Neutrophil (primary cell): Measurements from ENCODE around the gene METTL26.

Experiments
- H3K27ac ChIP-seq: fragments of 200-600 bp; sonication (generic); 2 replicates; pipeline ENCODE4 v1.5.1; 2016; ENCODE audit warnings: mild to moderate bottlenecking, moderate library complexity
- H3K27me3 ChIP-seq: fragments of 200-600 bp; sonication (generic); 2 replicates; pipeline ENCODE4 v1.6.0; 2016; ENCODE audit warnings: mild to moderate bottlenecking
- H3K36me3 ChIP-seq: fragments of 200-600 bp; sonication (generic); 2 replicates; pipeline ENCODE4 v1.5.1; 2017
- H3K4me1 ChIP-seq, 2 experiments: fragments of 200-600 bp in 1 of 2; sonication (generic) in 1 of 2; 1 replicate in 1 of 2; 2 replicates in 1 of 2; pipeline versions ENCODE4 v1.5.1 to v1.6.1; 2013 to 2016; ENCODE audit warnings: low read depth in 1 of 2, low read length in 1 of 2, mild to moderate bottlenecking in 1 of 2, moderate library complexity in 1 of 2; ENCODE audit not compliant: control insufficient read depth in 1 of 2, insufficient read depth in 1 of 2
- H3K4me3 ChIP-seq, 2 experiments: fragments of 200-600 bp in 1 of 2; sonication (generic) in 1 of 2; 1 replicate in 1 of 2; 2 replicates in 1 of 2; pipeline ENCODE4 v1.5.1; 2013 to 2016; ENCODE audit warnings: low read depth in 1 of 2, low read length in 1 of 2, mild to moderate bottlenecking in 1 of 2, moderate library complexity in 1 of 2
- H3K9me3 ChIP-seq: fragments of 200-600 bp; sonication (generic); 2 replicates; pipeline ENCODE4 v1.5.1; 2016
- TF ChIP-seq, protein P1 (sequence below): fragments of 200-600 bp; sonication (generic); IDR thresholded peaks from 2 replicates; pipeline ENCODE4 v1.5.1; 2016; ENCODE audit warnings: antibody characterized with exemption

The METTL26 gene

GRCh38 chr16:675884-676564 is 39.9 kb upstream of the METTL26 start:
- Histone ChIP-seq H3K9me3 (no peaks in the 10 kb centered on the region), H3K4me3 (no peak overlapping the region), H3K36me3 (peaks cover 37% of the 10 kb centered on the region), H3K27me3 (peaks cover 44% of the 10 kb centered on the region), H3K27ac (no peak overlapping the region), H3K4me1 (peaks cover 17 to 46% of the 10 kb centered on the region in 2 experiments)
- TF ChIP-seq, protein P1, sequence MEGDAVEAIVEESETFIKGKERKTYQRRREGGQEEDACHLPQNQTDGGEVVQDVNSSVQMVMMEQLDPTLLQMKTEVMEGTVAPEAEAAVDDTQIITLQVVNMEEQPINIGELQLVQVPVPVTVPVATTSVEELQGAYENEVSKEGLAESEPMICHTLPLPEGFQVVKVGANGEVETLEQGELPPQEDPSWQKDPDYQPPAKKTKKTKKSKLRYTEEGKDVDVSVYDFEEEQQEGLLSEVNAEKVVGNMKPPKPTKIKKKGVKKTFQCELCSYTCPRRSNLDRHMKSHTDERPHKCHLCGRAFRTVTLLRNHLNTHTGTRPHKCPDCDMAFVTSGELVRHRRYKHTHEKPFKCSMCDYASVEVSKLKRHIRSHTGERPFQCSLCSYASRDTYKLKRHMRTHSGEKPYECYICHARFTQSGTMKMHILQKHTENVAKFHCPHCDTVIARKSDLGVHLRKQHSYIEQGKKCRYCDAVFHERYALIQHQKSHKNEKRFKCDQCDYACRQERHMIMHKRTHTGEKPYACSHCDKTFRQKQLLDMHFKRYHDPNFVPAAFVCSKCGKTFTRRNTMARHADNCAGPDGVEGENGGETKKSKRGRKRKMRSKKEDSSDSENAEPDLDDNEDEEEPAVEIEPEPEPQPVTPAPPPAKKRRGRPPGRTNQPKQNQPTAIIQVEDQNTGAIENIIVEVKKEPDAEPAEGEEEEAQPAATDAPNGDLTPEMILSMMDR, result no peak

DNA sequence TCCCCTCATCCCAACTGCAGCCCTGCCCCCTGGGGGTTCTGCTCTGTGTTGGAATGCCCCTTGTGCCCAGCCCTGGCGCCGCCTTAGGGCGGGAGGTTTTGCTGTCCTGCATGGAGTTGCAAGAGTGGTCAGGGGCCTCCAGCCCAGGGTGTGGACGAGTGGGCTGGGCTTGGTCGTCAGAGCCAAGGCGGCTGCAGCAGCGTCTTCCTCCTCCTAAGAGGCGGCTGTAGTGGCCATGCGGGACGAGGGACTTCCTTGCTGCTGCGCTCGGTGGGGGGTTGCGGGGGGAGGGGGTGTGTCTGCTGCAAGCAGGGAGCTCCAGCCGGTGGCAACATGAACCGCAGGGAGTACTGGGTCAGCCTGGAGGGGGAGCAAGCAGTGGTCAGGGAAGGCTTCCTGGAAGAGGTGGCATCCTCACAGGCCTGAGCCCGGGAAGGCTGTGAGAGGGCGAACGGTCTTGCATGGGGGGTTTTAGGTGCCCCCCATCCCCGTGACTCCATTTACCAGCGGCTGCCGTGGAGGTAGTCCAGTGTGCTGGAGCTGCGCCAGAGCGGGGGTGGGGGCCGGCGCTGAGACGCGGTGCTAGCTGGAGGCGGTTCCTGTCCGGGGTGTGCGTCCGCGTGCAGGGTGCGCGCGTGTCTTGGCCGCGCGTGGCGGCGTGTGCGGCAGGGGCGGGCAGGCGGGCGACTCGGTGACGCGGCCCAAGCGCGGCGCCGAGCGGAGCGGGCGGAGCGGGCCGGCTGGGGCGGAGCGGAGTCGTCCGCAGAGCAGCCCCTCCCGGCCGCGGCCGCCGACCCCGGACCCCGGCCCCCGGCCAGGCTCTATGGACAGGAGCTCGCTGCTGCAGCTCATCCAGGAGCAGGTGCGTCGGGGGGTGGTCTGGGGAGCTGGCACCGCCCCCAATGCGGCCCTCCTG is 39.1 kb upstream of the METTL26 start, which contains the start of gene RHBDL1:
Gene RHBDL1 (plus strand): TSS at position 704 of the 916 bp plus-strand sequence. CDS start 120 bp downstream, at position 824.
- H3K9me3 ChIP-seq, result no peaks in the 10 kb centered on the region
- TF ChIP-seq, protein P1, result no peak
- no peak within 1 kb of the TSS for H3K27ac ChIP-seq
- no peak within 1 kb of the TSS for H3K4me3 ChIP-seq
- peaks cover 11 to 41% of the 10 kb centered on the region in 2 experiments for H3K4me1 ChIP-seq
- H3K36me3 ChIP-seq, result peaks cover 45% of the 10 kb centered on the region
- H3K27me3 ChIP-seq, result peaks cover 44% of the 10 kb centered on the region

GRCh38 chr16:674214-674881 is 38.2 kb upstream of the METTL26 start:
- Histone ChIP-seq H3K9me3 (no peaks in the 10 kb centered on the region), H3K36me3 (peaks cover 54% of the 10 kb centered on the region), H3K4me3 (no peak overlapping the region), H3K4me1 (peaks cover 11 to 35% of the 10 kb centered on the region in 2 experiments), H3K27ac (no peak overlapping the region), H3K27me3 (peaks cover 44% of the 10 kb centered on the region)
- TF ChIP-seq, protein P1, result no peak

DNA sequence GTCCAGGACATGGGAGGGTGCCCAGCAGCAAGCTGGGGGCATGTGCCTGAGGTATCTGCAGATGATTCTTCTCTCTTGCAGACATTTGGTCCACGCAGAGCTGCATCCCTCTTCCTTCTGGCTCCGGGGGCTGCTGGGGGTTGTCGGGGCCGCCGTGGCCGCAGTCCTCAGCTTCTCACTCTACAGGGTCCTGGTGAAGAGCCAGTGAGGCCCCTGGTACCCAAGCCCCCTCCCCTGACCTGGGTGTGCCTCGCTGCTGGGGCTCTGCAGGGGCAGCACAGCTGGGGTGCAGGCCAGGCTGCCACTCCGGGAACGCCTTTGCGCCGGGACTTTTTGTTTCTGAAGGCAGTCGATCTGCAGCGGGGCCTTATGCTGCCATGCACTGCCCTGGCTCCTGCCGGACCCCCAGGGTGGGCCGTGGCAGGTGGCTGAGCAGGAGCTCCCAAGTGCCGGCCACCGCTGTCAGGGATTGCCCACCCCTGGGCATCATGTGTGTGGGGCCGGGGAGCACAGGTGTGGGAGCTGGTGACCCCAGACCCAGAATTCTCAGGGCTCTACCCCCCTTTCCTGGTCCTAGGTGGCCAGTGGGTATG is 37.4 kb upstream of the METTL26 start:
- Histone ChIP-seq H3K27me3 (peaks cover 44% of the 10 kb centered on the region), H3K4me1 (peaks cover 19 to 39% of the 10 kb centered on the region in 2 experiments), H3K4me3 (no peak overlapping the region), H3K27ac (no peak overlapping the region), H3K9me3 (no peaks in the 10 kb centered on the region), H3K36me3 (peaks cover 56% of the 10 kb centered on the region)
- TF ChIP-seq, protein P1, result no peak

GRCh38 chr16:672851-673250 is 36.7 kb upstream of the METTL26 start:
- peaks cover 56% of the 10 kb centered on the region for H3K36me3 ChIP-seq
- TF ChIP-seq, protein P1, result no peak
- H3K4me1 ChIP-seq, result peaks cover 23 to 45% of the 10 kb centered on the region in 2 experiments
- H3K27ac ChIP-seq, result no peak overlapping the region
- no peaks in the 10 kb centered on the region for H3K9me3 ChIP-seq
- H3K27me3 ChIP-seq, result peaks cover 39% of the 10 kb centered on the region
- H3K4me3 ChIP-seq, result no peak overlapping the region
